ENCODE data around the gene SLC47A2.

GRCh38 chr17:19705201-19705600, 11.2 kb downstream of the SLC47A2 start:
- TF ChIP-seq CTCF (IDR thresholded peaks at IDR 0.05; ENCODE audit: insufficient read depth, low read length) (no peak), POLR2AphosphoS5 (IDR thresholded peaks at IDR 0.05; ENCODE audit: low read depth) (no peak), GABPA (IDR thresholded peaks at IDR 0.05; ENCODE audit: low read depth) (no peak), REST (IDR thresholded peaks at IDR 0.05; ENCODE audit: insufficient replicate concordance, low read depth) (no peak), SPI1 (IDR thresholded peaks at IDR 0.05; ENCODE audit: borderline replicate concordance, low read depth) (no peak)
